ENCODE data around the gene PCDHA3.

DNA sequence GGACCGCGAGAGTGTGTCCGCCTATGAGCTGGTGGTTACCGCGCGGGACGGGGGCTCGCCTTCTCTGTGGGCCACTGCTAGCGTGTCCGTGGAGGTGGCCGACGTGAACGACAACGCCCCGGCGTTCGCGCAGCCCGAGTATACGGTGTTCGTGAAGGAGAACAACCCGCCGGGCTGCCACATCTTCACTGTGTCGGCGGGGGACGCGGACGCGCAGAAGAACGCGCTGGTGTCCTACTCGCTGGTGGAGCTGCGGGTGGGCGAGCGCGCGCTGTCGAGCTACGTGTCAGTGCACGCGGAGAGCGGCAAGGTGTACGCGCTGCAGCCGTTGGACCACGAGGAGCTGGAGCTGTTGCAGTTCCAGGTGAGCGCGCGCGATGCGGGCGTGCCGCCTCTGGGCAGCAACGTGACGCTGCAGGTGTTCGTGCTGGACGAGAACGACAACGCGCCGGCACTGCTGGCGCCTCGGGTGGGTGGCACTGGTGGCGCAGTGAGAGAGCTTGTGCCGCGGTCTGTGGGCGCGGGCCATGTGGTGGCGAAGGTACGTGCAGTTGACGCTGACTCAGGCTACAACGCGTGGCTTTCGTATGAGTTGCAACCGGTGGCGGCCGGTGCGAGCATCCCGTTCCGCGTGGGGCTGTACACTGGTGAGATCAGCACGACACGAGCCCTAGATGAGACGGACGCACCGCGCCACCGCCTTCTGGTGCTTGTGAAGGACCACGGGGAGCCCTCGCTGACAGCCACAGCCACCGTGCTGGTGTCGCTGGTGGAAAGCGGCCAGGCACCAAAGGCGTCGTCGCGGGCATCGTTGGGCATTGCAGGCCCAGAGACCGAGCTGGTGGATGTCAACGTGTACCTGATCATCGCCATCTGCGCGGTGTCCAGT, 35.0 kb downstream of the PCDHA3 start:
- no peak for TF ChIP-seq POLR2AphosphoS5 (IDR thresholded peaks at IDR 0.05)
- no peak for TF ChIP-seq POLR2A (IDR thresholded peaks at IDR 0.05)

All from spleen (tissue), 3 donors.